BLaER1 treated with 17β-estradiol and CSF1 and Interleukin-3, amounts not matched to agents 10 nM and 100 nM (cell line): ENCODE results near the gene SLX4IP.

Experiments used
- H3K27ac ChIP-seq, 11 experiments: shearing (Covaris generic); formaldehyde crosslinking; 2 replicates each; pipeline ENCODE4 v1.8.1; 2022
- H3K27me3 ChIP-seq, 11 experiments: shearing (Covaris generic); formaldehyde crosslinking; 2 replicates each; pipeline ENCODE4 v1.8.1; 2022
- H3K36me3 ChIP-seq, 11 experiments: shearing (Covaris generic); formaldehyde crosslinking; 2 replicates each; pipeline ENCODE4 v1.8.1; 2022
- H3K4me1 ChIP-seq, 10 experiments: shearing (Covaris generic); formaldehyde crosslinking; 2 replicates each; pipeline ENCODE4 v1.8.1; 2022
- H3K4me2 ChIP-seq, 11 experiments: shearing (Covaris generic); formaldehyde crosslinking; 2 replicates each; pipeline ENCODE4 v1.8.1; 2022
- H3K4me3 ChIP-seq, 10 experiments: shearing (Covaris generic); formaldehyde crosslinking; 2 replicates each; pipeline ENCODE4 v1.8.1; 2022
- H3K9ac ChIP-seq, 11 experiments: shearing (Covaris generic); formaldehyde crosslinking; 2 replicates each; pipeline ENCODE4 v1.8.1; 2022
- H3K9me3 ChIP-seq, 11 experiments: shearing (Covaris generic); formaldehyde crosslinking; replicated peaks in 1 of 11; 2 replicates each; pipeline ENCODE4 v1.8.1; 2022
- H4K20me1 ChIP-seq, 11 experiments: shearing (Covaris generic); formaldehyde crosslinking; 2 replicates each; pipeline ENCODE4 v1.8.1; 2022
- Cebpa-rat ChIP-seq, 11 experiments: shearing (Covaris generic); IDR thresholded peaks; 2 replicates each; pipeline ENCODE4 v1.8.1; 2022

Gene SLX4IP

DNA sequence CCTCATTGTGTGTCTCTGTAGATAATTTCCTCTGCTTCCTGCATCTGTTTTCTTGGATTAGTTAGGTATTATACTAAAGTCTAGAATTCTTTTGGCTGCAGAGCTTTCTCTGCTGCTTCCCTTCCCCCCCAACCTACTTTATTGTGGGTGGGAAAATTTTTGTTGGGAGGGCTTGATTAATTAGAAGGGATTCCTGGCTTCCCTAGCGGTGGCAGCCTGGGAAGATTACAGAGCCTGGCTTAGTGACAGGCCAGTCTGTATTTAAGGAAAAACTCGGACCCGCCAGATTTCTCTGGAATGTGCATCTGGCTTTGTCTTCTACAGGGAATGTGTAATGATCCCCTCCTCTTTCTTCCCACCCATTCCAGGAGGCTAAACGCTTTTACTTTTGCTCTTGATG lies 31.2 kb downstream of the SLX4IP start:
- TF ChIP-seq Cebpa-rat (IDR thresholded peaks at IDR 0.05): no peak
- Histone ChIP-seq H3K9ac (no peak overlapping the region), H3K4me3 (no peak overlapping the region), H3K4me1 (peaks cover 0 to 59% (median 36%) of the 10 kb centered on the region in 10 experiments; a peak in 12 of 20 replicates), H3K27ac (no peak overlapping the region), H3K36me3 (peaks cover 11 to 31% (median 21%) of the 10 kb centered on the region in 11 experiments; a peak in 17 of 22 replicates), H3K4me2 (no peak overlapping the region), H3K9me3 (peaks cover 0 to 26% (median 15%) of the 10 kb centered on the region in 11 experiments; a peak in 11 of 22 replicates), H4K20me1 (no peaks in the 10 kb centered on the region), H3K27me3 (no peaks in the 10 kb centered on the region)

DNA sequence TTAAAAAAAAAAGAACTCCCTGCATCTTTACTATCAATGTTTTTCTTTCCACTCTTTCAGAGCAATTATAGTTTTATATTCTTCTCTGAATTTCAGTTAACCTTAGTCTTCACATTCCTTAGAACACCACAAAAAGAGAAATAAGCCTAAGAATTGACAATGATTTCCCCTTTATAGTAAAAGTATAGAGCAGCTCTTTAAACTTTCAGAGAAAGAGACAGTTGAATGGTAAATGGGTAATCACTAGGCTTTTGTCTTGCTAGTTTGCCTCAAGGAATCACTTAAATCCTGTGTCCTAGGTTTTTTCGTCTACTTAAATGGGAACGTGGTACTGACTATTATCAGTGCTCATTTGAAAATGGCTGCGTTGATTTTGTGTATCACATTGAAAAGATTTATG lies 31.8 kb downstream of the SLX4IP start:
- no peak overlapping the region for H3K4me3 ChIP-seq
- H3K36me3 ChIP-seq: peaks cover 7 to 31% (median 22%) of the 10 kb centered on the region in 11 experiments; a peak in 16 of 22 replicates
- H3K27ac ChIP-seq: no peak overlapping the region
- no peak overlapping the region for H3K4me2 ChIP-seq
- H3K9ac ChIP-seq: no peak overlapping the region
- peaks cover 0 to 27% (median 18%) of the 10 kb centered on the region in 11 experiments; a peak in 12 of 22 replicates for H3K9me3 ChIP-seq
- H3K27me3 ChIP-seq: no peaks in the 10 kb centered on the region
- H3K4me1 ChIP-seq: peaks cover 0 to 54% (median 33%) of the 10 kb centered on the region in 10 experiments; a peak in 12 of 20 replicates
- H4K20me1 ChIP-seq: no peaks in the 10 kb centered on the region
- no peak for TF ChIP-seq Cebpa-rat (IDR thresholded peaks at IDR 0.05)

GRCh38 chr20:10467681-10468339 lies 32.7 kb downstream of the SLX4IP start:
- Histone ChIP-seq H3K9me3 (peaks cover 0 to 30% (median 18%) of the 10 kb centered on the region in 11 experiments; a peak in 12 of 22 replicates), H3K4me3 (no peak overlapping the region), H3K9ac (no peak overlapping the region), H3K27ac (no peak overlapping the region), H3K4me2 (peak overlapping the region in 4 of 11 experiments; percentile 2 to 73 (median 52); a peak in 4 of 22 replicates), H3K27me3 (no peaks in the 10 kb centered on the region), H4K20me1 (no peaks in the 10 kb centered on the region), H3K36me3 (peaks cover 7 to 34% (median 22%) of the 10 kb centered on the region in 11 experiments; a peak in 15 of 22 replicates), H3K4me1 (peaks cover 0 to 46% (median 26%) of the 10 kb centered on the region in 10 experiments; a peak in 12 of 20 replicates)
- TF ChIP-seq Cebpa-rat (IDR thresholded peaks at IDR 0.05): no peak

- Histone ChIP-seq H3K9me3 (peaks cover 0 to 24% (median 12%) of the 10 kb centered on the region in 11 experiments; a peak in 12 of 22 replicates), H3K27ac (no peak overlapping the region), H3K4me2 (peak overlapping the region in 4 of 11 experiments; percentile 40 to 73 (median 56); a peak in 8 of 22 replicates), H3K4me1 (peaks cover 0 to 46% (median 27%) of the 10 kb centered on the region in 10 experiments; a peak in 15 of 20 replicates), H3K4me3 (no peak overlapping the region), H4K20me1 (no peaks in the 10 kb centered on the region; a peak in 1 of 22 replicates), H3K9ac (no peak overlapping the region), H3K36me3 (peaks cover 7 to 28% (median 20%) of the 10 kb centered on the region in 11 experiments; a peak in 14 of 22 replicates), H3K27me3 (no peaks in the 10 kb centered on the region)
- no peak for TF ChIP-seq Cebpa-rat (IDR thresholded peaks at IDR 0.05)
Observed at GRCh38 chr20:10468340-10468845, 33.3 kb downstream of the SLX4IP start.

DNA sequence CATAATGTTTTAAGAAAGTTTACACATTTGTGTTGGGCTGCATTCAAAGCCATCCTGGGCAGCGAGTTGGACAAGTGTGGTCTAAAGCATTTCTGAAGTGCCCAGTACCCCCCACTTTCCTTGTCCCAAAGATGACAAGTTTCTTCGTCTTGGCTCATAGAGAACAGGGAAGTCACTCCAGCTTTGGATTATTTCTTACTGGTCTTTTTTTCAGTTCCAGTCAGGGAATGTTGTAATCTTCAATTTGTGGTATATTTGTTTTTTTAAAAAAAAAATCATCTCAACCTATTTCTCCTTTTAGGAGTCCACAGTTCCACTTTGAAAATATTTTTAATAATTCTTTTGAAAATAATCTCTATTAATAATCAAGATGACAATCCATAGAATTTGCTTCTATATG lies 34.0 kb downstream of the SLX4IP start:
- peaks cover 4 to 47% (median 30%) of the 10 kb centered on the region in 10 experiments for H3K4me1 ChIP-seq
- H3K4me3 ChIP-seq: no peak overlapping the region
- H3K27ac ChIP-seq: no peak overlapping the region
- H4K20me1 ChIP-seq: no peaks in the 10 kb centered on the region; a peak in 1 of 22 replicates
- TF ChIP-seq Cebpa-rat (IDR thresholded peaks at IDR 0.05): no peak
- H3K36me3 ChIP-seq: peaks cover 7 to 25% (median 14%) of the 10 kb centered on the region in 11 experiments; a peak in 14 of 22 replicates
- peaks cover 0 to 18% (median 8%) of the 10 kb centered on the region in 11 experiments; a peak in 11 of 22 replicates for H3K9me3 ChIP-seq
- H3K9ac ChIP-seq: peak overlapping the region in 1 of 11 experiments; percentile 14; a peak in 1 of 22 replicates
- H3K4me2 ChIP-seq: peak overlapping the region in 4 of 11 experiments; percentile 40 to 73 (median 56); a peak in 7 of 22 replicates
- H3K27me3 ChIP-seq: no peaks in the 10 kb centered on the region

- H4K20me1 ChIP-seq: peaks cover 0 to under 1% (median 0%) of the 10 kb centered on the region in 11 experiments; a peak in 2 of 22 replicates
- H3K9ac ChIP-seq: no peak overlapping the region
- no peaks in the 10 kb centered on the region for H3K27me3 ChIP-seq
- peak overlapping the region in 6 of 11 experiments; percentile 33 to 77 (median 56); a peak in 11 of 22 replicates for H3K4me2 ChIP-seq
- peaks cover 6 to 20% (median 13%) of the 10 kb centered on the region in 11 experiments; a peak in 14 of 22 replicates for H3K36me3 ChIP-seq
- H3K9me3 ChIP-seq: peaks cover 0 to 13% (median 8%) of the 10 kb centered on the region in 11 experiments; a peak in 11 of 22 replicates
- no peak overlapping the region for H3K4me3 ChIP-seq
- no peak for TF ChIP-seq Cebpa-rat (IDR thresholded peaks at IDR 0.05)
- H3K27ac ChIP-seq: peak overlapping the region in 6 of 11 experiments; percentile 5 to 60 (median 32); a peak in 8 of 22 replicates
- H3K4me1 ChIP-seq: peaks cover 10 to 53% (median 36%) of the 10 kb centered on the region in 10 experiments
Observed at GRCh38 chr20:10469599-10469998, 34.5 kb downstream of the SLX4IP start.

DNA sequence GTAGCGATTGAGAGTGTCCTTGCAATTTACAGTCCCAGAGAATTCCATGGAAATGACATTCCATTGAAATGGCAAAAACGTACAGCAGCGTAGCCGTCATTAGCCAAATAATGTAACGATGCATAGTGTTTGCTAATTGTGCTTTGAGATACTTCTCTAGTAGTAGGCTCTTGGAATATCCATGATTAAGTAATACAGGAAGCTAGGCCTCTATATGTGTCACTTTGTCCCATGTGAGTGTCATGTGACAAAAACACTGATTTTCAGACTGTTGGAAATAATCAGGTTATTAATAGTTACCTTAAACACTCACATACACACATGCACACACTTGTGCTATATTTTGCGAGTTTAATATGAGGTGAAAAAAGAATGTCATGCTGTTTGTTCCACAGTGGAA lies 35.2 kb downstream of the SLX4IP start:
- H3K9ac ChIP-seq: no peak overlapping the region
- no peak for TF ChIP-seq Cebpa-rat (IDR thresholded peaks at IDR 0.05)
- H3K27ac ChIP-seq: peak overlapping the region in 4 of 11 experiments; percentile 5 to 60 (median 28); a peak in 4 of 22 replicates

DNA sequence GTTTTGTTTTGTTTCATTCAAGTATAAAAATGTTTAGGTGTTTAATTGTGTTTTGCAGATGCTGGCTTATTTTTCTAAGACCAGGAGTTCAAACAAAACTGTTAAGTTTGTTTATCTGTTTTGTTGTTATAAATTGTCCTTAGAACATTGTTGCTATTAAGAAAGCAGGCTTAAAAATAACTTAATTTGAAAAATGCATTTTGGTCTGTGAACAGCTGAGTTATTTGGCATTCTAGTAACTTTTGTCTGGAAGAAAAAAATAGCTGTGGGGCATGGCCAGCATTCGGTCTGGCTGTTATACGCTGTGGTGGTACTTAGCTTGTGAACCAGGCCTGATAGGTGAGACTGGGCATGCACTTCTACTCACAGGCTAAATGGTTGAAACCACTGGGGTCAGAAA lies 37.8 kb downstream of the SLX4IP start:
- Histone ChIP-seq H3K4me2 (peak overlapping the region in 5 of 11 experiments; percentile 87 to 93 (median 88); a peak in 8 of 22 replicates), H3K9ac (0 out of 22 replicates have a peak overlapping the region, but pooled peaks of 1 of the 11 experiments have one; percentile 21), H3K36me3 (peaks cover 0 to 10% (median 7%) of the 10 kb centered on the region in 11 experiments; a peak in 7 of 22 replicates), H4K20me1 (peaks cover 0 to 7% (median 0%) of the 10 kb centered on the region in 11 experiments; a peak in 2 of 22 replicates), H3K9me3 (peaks cover 0 to 13% (median 8%) of the 10 kb centered on the region in 11 experiments; a peak in 11 of 22 replicates), H3K4me3 (no peak overlapping the region), H3K27me3 (no peaks in the 10 kb centered on the region), H3K4me1 (peaks cover 33 to 82% (median 68%) of the 10 kb centered on the region in 10 experiments), H3K27ac (peak overlapping the region in 2 of 11 experiments; percentile 28 to 81; a peak in 2 of 22 replicates)
- no peak for TF ChIP-seq Cebpa-rat (IDR thresholded peaks at IDR 0.05)

More for the DNA sequence above, 35.2 kb downstream of the SLX4IP start:
- Histone ChIP-seq H3K9me3 (peaks cover 0 to 13% (median 8%) of the 10 kb centered on the region in 11 experiments; a peak in 11 of 22 replicates), H3K4me1 (peaks cover 17 to 60% (median 43%) of the 10 kb centered on the region in 10 experiments), H4K20me1 (peaks cover 0 to 7% (median 0%) of the 10 kb centered on the region in 11 experiments; a peak in 2 of 22 replicates), H3K4me2 (peak overlapping the region in 6 of 11 experiments; percentile 33 to 77 (median 56); a peak in 11 of 22 replicates), H3K27me3 (no peaks in the 10 kb centered on the region), H3K4me3 (no peak overlapping the region), H3K36me3 (peaks cover 0 to 13% (median 8%) of the 10 kb centered on the region in 11 experiments; a peak in 9 of 22 replicates)
